ENCODE results near the gene ACBD4. TPM values are rescaled to one million over a fixed set of nuclear protein-coding genes. Genes with fewer than 3 reads are reported as not detected.

The ACBD4 gene
- total RNA-seq, 1 donor from 2014 or later: 11.5 TPM

DNA sequence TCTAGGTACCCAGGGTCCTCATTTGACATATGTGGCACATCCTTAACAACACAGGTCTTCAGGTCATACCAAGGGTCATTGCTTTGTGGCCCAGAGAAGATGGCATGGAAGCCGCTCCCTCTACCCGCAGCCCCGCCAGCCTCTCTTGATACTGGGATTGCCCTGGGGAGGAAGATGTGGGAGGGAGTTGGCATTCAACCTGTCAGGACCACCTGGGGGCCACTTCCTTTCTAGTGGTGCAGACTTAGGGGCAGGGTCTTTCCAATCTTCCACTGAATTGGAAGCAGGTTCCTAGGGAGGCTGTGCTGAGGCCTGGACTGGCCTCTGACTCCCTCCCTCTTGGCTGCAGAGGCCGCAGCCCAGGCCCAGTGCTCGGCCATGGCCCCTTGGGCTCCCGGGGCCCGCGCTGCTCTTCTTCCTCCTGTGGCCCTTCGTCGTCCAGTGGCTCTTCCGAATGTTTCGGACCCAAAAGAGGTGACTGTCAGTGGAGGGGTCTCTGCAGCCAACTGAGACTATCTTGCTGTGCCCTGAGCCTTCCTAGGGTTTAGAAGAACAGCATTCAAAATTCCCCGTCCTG lies 7.7 kb downstream of the ACBD4 start:
- Mint-ChIP-seq H3K4me3 (no peak overlapping the region), H3K36me3 (peaks cover 4% of the 10 kb centered on the region), H3K9me3 (no peaks in the 10 kb centered on the region), H3K4me1 (ENCODE audit: unreplicated experiment) (peaks cover 24% of the 10 kb centered on the region), H3K27ac (peak overlapping the region; percentile 50), H3K27me3 (peaks cover 7% of the 10 kb centered on the region)
- DNase-seq (ENCODE audit: extremely low spot score, unreplicated experiment): no peak
- TF ChIP-seq CTCF (conservative IDR thresholded peaks at IDR 0.05): no peak

- TF ChIP-seq CTCF (conservative IDR thresholded peaks at IDR 0.05): no peak
- no peak for DNase-seq (ENCODE audit: extremely low spot score, unreplicated experiment)
- Mint-ChIP-seq H3K9me3 (no peaks in the 10 kb centered on the region), H3K27ac (peak overlapping the region; percentile 50), H3K27me3 (peaks cover 10% of the 10 kb centered on the region), H3K36me3 (peaks cover 4% of the 10 kb centered on the region), H3K4me3 (peak overlapping the region; percentile 64), H3K4me1 (ENCODE audit: unreplicated experiment) (peaks cover 24% of the 10 kb centered on the region)
Measured at GRCh38 chr17:45143767-45144198, 8.3 kb downstream of the ACBD4 start.

DNA sequence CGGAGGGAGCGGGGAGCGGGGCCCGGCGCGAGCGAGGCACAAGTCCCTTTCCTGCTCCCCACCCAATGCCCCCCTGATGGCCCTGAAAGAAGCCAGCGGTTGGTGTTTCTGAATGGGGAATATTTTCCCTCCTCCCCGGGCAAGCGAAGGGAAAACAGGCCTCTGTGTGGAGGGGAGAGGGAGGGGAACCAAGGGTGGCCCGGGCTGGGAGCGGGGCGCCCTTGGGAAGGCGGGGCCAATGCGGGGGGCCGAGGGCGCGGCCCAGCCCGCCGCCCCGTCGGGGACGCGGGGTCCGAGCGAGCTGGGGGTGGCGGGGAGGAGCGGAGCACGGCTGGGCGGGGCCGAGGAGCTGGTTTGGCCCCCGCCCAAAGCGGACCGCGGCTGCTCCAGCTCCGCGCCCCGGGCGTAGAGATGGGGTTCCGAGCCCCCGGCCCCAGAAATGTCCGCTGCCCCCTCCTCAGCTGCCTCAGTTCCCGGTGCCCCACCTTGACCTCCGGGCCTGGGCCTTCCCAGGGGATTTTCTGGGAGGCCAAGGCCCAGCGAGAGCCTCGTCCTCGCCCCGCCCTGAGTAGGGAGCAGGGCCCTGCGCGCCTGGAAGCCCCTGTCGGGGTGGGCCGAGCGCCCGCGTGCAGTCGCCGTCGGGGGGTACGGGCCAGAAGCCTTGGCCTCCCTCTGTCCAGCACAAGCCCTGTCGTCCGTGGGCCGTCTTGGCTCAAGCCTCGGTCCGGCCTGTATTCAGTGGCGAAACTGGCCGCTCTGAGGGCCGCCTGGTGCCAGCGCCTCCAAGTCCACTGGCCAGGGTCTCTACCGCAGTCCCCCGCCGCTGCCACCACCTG lies 8.9 kb downstream of the ACBD4 start:
- Mint-ChIP-seq H3K4me1 (ENCODE audit: unreplicated experiment) (peaks cover 24% of the 10 kb centered on the region), H3K9me3 (no peaks in the 10 kb centered on the region), H3K36me3 (peaks cover 4% of the 10 kb centered on the region), H3K27me3 (peaks cover 10% of the 10 kb centered on the region), H3K27ac (peak overlapping the region; percentile 50), H3K4me3 (peak overlapping the region; percentile 64)
- no peak for TF ChIP-seq CTCF (conservative IDR thresholded peaks at IDR 0.05)
- no peak for DNase-seq (ENCODE audit: extremely low spot score, unreplicated experiment)

DNA sequence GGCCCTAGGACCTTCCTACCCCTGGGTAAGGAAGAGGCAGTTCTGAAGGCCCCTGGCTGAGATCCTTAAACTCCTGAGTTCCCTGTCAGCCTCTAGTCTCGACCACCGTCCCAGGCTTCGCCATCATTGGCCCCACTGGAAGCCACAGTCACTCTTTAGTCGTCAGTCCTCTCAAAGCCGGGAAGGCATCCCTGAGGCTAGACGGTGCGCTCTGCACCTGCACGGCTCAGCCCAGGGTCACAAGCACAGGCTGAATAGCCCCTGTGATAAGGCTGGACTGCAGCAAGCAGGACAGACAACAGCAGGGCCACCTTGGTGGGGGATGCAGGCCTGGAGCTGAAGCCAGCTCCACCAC lies 9.5 kb downstream of the ACBD4 start:
- Mint-ChIP-seq H3K9me3 (no peaks in the 10 kb centered on the region), H3K27me3 (peaks cover 10% of the 10 kb centered on the region), H3K27ac (no peak overlapping the region), H3K4me1 (ENCODE audit: unreplicated experiment) (peaks cover 24% of the 10 kb centered on the region), H3K4me3 (peak overlapping the region; percentile 62), H3K36me3 (peaks cover 4% of the 10 kb centered on the region)
- DNase-seq (ENCODE audit: extremely low spot score, unreplicated experiment): no peak
- no peak for TF ChIP-seq CTCF (conservative IDR thresholded peaks at IDR 0.05)

DNA sequence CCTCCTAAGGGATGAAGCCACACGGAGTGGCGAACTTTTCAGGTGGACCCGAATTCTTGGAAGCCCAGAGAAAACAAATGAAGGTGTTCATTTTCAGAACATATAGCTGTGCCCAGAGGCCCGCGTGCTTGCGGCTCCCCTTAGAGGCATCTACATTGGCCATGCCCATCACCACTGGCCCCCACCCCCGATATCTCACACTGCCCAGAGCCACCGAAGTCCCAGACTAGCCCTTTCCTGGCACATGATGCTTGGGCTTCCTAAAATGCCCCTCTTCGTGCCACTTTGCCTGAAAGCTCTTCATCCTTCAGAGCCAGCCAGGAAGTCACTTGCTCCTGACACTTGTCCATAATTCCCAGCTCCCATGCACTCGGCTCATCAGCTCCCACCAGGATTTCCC lies 10.7 kb downstream of the ACBD4 start:
- DNase-seq (ENCODE audit: extremely low spot score, unreplicated experiment): no peak
- Mint-ChIP-seq H3K4me1 (ENCODE audit: unreplicated experiment) (peaks cover 32% of the 10 kb centered on the region), H3K27me3 (peaks cover 10% of the 10 kb centered on the region), H3K36me3 (peaks cover 4% of the 10 kb centered on the region), H3K4me3 (peak overlapping the region; percentile 93), H3K9me3 (no peaks in the 10 kb centered on the region), H3K27ac (peak overlapping the region; percentile 100)
- no peak for TF ChIP-seq CTCF (conservative IDR thresholded peaks at IDR 0.05)

All from type B pancreatic cell (in vitro differentiated cells).